HepG2 (cell line): ENCODE measurements around the gene CCDC106. TPM values are rescaled to one million over a fixed set of nuclear protein-coding genes. Genes with fewer than 3 reads are reported as not detected.

Experiments used
- ATAC-seq: fragments of 200-7000 bp; cut with Tn5 transposase; 3 replicates; pipeline ENCODE4 v1.9.1; 2020; ENCODE audit warnings: mild to moderate bottlenecking, moderate library complexity
- BruUV-seq: library from RNA; stranded (reverse); fragments of 400-500 nt; replicated peaks from 2 replicates; lab custom pipeline; 2021; lab: Mats Ljungman, UMichigan
- CTCF ChIA-PET: fragments of 300-600 bp; formaldehyde crosslinking; extraction: SDS; loops from one replicate; lab custom pipeline; 2021; ENCODE audit warnings: low total read pairs, inconsistent platforms, low intra/inter-chr PET ratio; lab: Yijun Ruan, JAX
- POLR2A ChIA-PET: fragments of 350-600 bp; sonication (Branson Sonifier 250); formaldehyde crosslinking; loops from one replicate; lab custom pipeline; 2020; ENCODE audit warnings: antibody characterized with exemption, inconsistent platforms; lab: Yijun Ruan, JAX
- DNase-seq: peaks from one replicate; pipeline ENCODE4 v3.0.0-alpha.2; 2015; ENCODE audit warnings: low spot score
- FAIRE-seq: peaks from 3 replicates; lab custom pipeline; 2011; peaks lifted over from hg19 to GRCh38; lab: Jason Lieb, UNC
- H2AFZ ChIP-seq: one replicate; pipeline ENCODE4 v1.6.1; 2011; ENCODE audit warnings: low read length, inconsistent platforms
- H3K27ac ChIP-seq: fragments of 300-600 bp; 3 replicates; pipeline ENCODE4 v1.8.0; 2011; ENCODE audit warnings: mixed run types, mild to moderate bottlenecking, mixed read lengths, low read length, inconsistent platforms; ENCODE audit not compliant: insufficient read depth; ENCODE audit errors: extremely low read length
- H3K27me3 ChIP-seq, 2 experiments: fragments of 200-600 bp in 1 of 2; 2 replicates in 1 of 2; 3 replicates in 1 of 2; pipeline versions ENCODE4 v1.6.0 to v1.8.0; 2011; ENCODE audit warnings: low read length in 2 of 2, mild to moderate bottlenecking in 2 of 2, moderate library complexity in 2 of 2, inconsistent platforms in 1 of 2; ENCODE audit not compliant: insufficient read depth in 2 of 2, control insufficient read depth in 1 of 2
- H3K36me3 ChIP-seq, 2 experiments: fragments of 200-600 bp in 1 of 2; replicated peaks in 1 of 2; 2 replicates in 1 of 2; 3 replicates in 1 of 2; pipeline versions ENCODE4 v1.5.1 to v1.8.0; 2011; ENCODE audit warnings: low read length in 2 of 2, inconsistent platforms in 1 of 2; ENCODE audit not compliant: insufficient read depth in 2 of 2, control insufficient read depth in 1 of 2
- H3K4me1 ChIP-seq: 2 replicates; pipeline ENCODE4 v1.5.1; 2012; ENCODE audit warnings: low read length, inconsistent platforms; ENCODE audit not compliant: insufficient read depth
- H3K4me2 ChIP-seq: 2 replicates; pipeline ENCODE4 v1.6.0; 2011; ENCODE audit warnings: low read depth, low read length, inconsistent platforms
- H3K4me3 ChIP-seq, 3 experiments: fragments of 200-600 bp in 1 of 3; sonication (generic), shearing (Covaris generic) in 1 of 3; replicated peaks in 1 of 3; 2 replicates each; pipeline ENCODE4 v1.5.1; 2011 to 2016; ENCODE audit warnings: low read length in 3 of 3, inconsistent platforms in 2 of 3, low read depth in 2 of 3, mild to moderate bottlenecking in 2 of 3, control low read depth in 1 of 3, mixed read lengths in 1 of 3; ENCODE audit not compliant: insufficient read depth in 1 of 3
- H3K79me2 ChIP-seq: one replicate; pipeline ENCODE4 v1.6.1; 2011; ENCODE audit warnings: low read length, inconsistent platforms; ENCODE audit not compliant: insufficient read depth
- H3K9ac ChIP-seq: 2 replicates; pipeline ENCODE4 v1.6.0; 2011; ENCODE audit warnings: mild to moderate bottlenecking, low read depth, low read length, inconsistent platforms; ENCODE audit not compliant: insufficient read depth
- H3K9me3 ChIP-seq: 2 replicates; pipeline ENCODE4 v1.5.1; 2012; ENCODE audit warnings: mild to moderate bottlenecking, low read length
- H4K20me1 ChIP-seq: 2 replicates; pipeline ENCODE4 v1.6.0; 2011; ENCODE audit warnings: inconsistent platforms, mild to moderate bottlenecking, low read length, moderate library complexity; ENCODE audit not compliant: insufficient read depth
- DDIT3 ChIP-seq: sonication (generic); formaldehyde crosslinking; IDR thresholded peaks from 2 replicates; pipeline ENCODE4 v1.4.0; 2020; ENCODE audit warnings: mild to moderate bottlenecking, missing genetic modification reagents
- FOXA3 ChIP-seq: IDR thresholded peaks from 2 replicates; pipeline ENCODE4 v1.6.1; 2016; ENCODE audit warnings: missing genetic modification reagents, missing compliant biosample characterization
- GLI4 ChIP-seq: sonication (generic); formaldehyde crosslinking; IDR thresholded peaks from 2 replicates; pipeline ENCODE4 v1.5.1; 2020; ENCODE audit warnings: missing genetic modification reagents, mild to moderate bottlenecking, moderate library complexity, borderline replicate concordance
- KDM2A ChIP-seq: sonication (generic); formaldehyde crosslinking; IDR thresholded peaks from 2 replicates; pipeline ENCODE4 v1.4.0; 2020; ENCODE audit warnings: low read depth, missing genetic modification reagents, borderline replicate concordance
- MEF2D ChIP-seq: sonication (generic); formaldehyde crosslinking; IDR thresholded peaks from 2 replicates; pipeline ENCODE4 v1.5.1; 2020; ENCODE audit warnings: mild to moderate bottlenecking, missing genetic modification reagents
- MEIS2 ChIP-seq: sonication (generic); formaldehyde crosslinking; IDR thresholded peaks from 2 replicates; pipeline ENCODE4 v1.9.0; 2021; ENCODE audit warnings: mild to moderate bottlenecking, missing genetic modification reagents
- NPAS2 ChIP-seq: sonication (generic); formaldehyde crosslinking; IDR thresholded peaks from 2 replicates; pipeline ENCODE4 v1.8.0; 2022; ENCODE audit warnings: mild to moderate bottlenecking, missing genetic modification reagents, borderline replicate concordance
- PHF21A ChIP-seq: sonication (generic); formaldehyde crosslinking; IDR thresholded peaks from 2 replicates; pipeline ENCODE4 v1.5.0; 2020; ENCODE audit warnings: mild to moderate bottlenecking, missing genetic modification reagents
- RNF2 ChIP-seq: fragments of 450-650 bp; conservative IDR thresholded peaks from 2 replicates; pipeline ENCODE4 v1.6.1; 2016; ENCODE audit warnings: low read depth
- SAP130 ChIP-seq: IDR thresholded peaks from 2 replicates; pipeline ENCODE4 v1.6.1; 2016; ENCODE audit warnings: low read depth
- SIN3B ChIP-seq: fragments of 150-350 bp; IDR thresholded peaks from 2 replicates; pipeline ENCODE4 v1.6.1; 2014; ENCODE audit warnings: low read length
- TOPORS ChIP-seq: sonication (generic); formaldehyde crosslinking; IDR thresholded peaks from 2 replicates; pipeline ENCODE4 v1.8.0; 2023; ENCODE audit warnings: mild to moderate bottlenecking, missing genetic modification reagents
- YEATS2 ChIP-seq: sonication (generic); formaldehyde crosslinking; IDR thresholded peaks from 2 replicates; pipeline ENCODE4 v1.4.0; 2020; ENCODE audit warnings: missing genetic modification reagents, borderline replicate concordance
- ZBTB33 ChIP-seq: sonication (generic); formaldehyde crosslinking; IDR thresholded peaks from 2 replicates; pipeline ENCODE4 v1.4.0; 2020; ENCODE audit warnings: missing genetic modification reagents
- ZBTB37 ChIP-seq: sonication (generic); formaldehyde crosslinking; IDR thresholded peaks from 2 replicates; pipeline ENCODE4 v1.4.0; 2020; ENCODE audit warnings: mild to moderate bottlenecking, missing genetic modification reagents
- ZFP36 ChIP-seq: fragments of 150-350 bp; IDR thresholded peaks from 2 replicates; pipeline ENCODE4 v1.6.1; 2018; ENCODE audit warnings: borderline replicate concordance, low read length, low read depth; ENCODE audit not compliant: partially characterized antibody
- ZFP37 ChIP-seq: sonication (generic); formaldehyde crosslinking; IDR thresholded peaks from 2 replicates; pipeline ENCODE4 v1.4.0; 2020; ENCODE audit warnings: missing genetic modification reagents, borderline replicate concordance
- ZNF292 ChIP-seq: sonication (generic); formaldehyde crosslinking; IDR thresholded peaks from 2 replicates; pipeline ENCODE4 v1.8.1; 2022; ENCODE audit warnings: mild to moderate bottlenecking, low read depth, missing genetic modification reagents, borderline replicate concordance
- ZNF576 ChIP-seq: sonication (generic); formaldehyde crosslinking; IDR thresholded peaks from 2 replicates; pipeline ENCODE4 v1.4.0; 2020; ENCODE audit warnings: mild to moderate bottlenecking, missing genetic modification reagents
- ZNF615 ChIP-seq: sonication (generic); formaldehyde crosslinking; IDR thresholded peaks from 2 replicates; pipeline ENCODE4 v1.5.0; 2020; ENCODE audit warnings: mild to moderate bottlenecking, missing genetic modification reagents, borderline replicate concordance
- ZNF629 ChIP-seq: sonication (generic); formaldehyde crosslinking; conservative IDR thresholded peaks from 2 replicates; pipeline ENCODE4 v1.5.0; 2020; ENCODE audit warnings: missing genetic modification reagents
- WGBS: methylation state at CpG from one replicate; pipeline ENCODE4 v1.1.6; 2017; ENCODE audit warnings: low lambda C conversion rate; 5-methylcytosine and 5-hydroxymethylcytosine counted together
- in situ Hi-C: cut with HindIII; loops from 2 replicates; pipeline ENCODE4 v1.10.0; 2017; ENCODE audit warnings: low pct_unique_long_range_greater_than_20kb; ENCODE audit not compliant: extremely low pct_ligation_motif_present
- intact Hi-C: fragments of 100-400 bp; cut with micrococcal nuclease; formaldehyde crosslinking; loops from one replicate; pipeline ENCODE4 v1.10.0; 2022; ENCODE audit not compliant: unreplicated experiment
- polyA plus RNA-seq, 8 experiments: library from polyadenylated mRNA; depleted of rRNA in 3 of 8; stranded (reverse) in 7 of 8; unstranded in 1 of 8; fragments of >200 nt; fragmentation: Illumina TruSeq in 4 of 8; extraction: Trizol in 4 of 8; gene quantifications; 2 replicates each; pipeline versions ENCODE4 v1.2.1 to v1.2.3, GENCODE V29; 2011 to 2016; ENCODE audit warnings: low read depth in 4 of 8, missing spikeins in 1 of 8, mixed read lengths in 1 of 8; ENCODE audit not compliant: insufficient read depth in 1 of 8
- total RNA-seq, 5 experiments: library from RNA; depleted of rRNA; stranded (reverse); fragments of >200 nt; fragmentation: Illumina TruSeq; extraction: Trizol; gene quantifications; 2 replicates each; pipeline ENCODE4 v1.2.3, GENCODE V29; 2016; ENCODE audit warnings: low read depth in 1 of 5

Gene CCDC106
- total and polyA plus RNA-seq, 2 of the 13 experiments (the other 11 are each of a cell fraction or from before 2014, with no cell fraction given): 4.7 to 8.8 TPM

- intact Hi-C loops (loop anchor here (2.0 kb wide), 1 partner anchor 18 kb away; the partner anchor contains the start of gene ZNF579), in situ Hi-C loops (no loop called here)
- POLR2A ChIA-PET: interaction anchor here (0.6 to 4.9 kb wide), 31 partner anchors 9 to 481 kb away, joined by 3 to 66 read pairs (median 5); partner anchors contain the start of genes HSPBP1, ISOC2, PPP1R12C and PPP6R1
- BruUV-seq: no TSS peak
- DNase-seq (peak; percentile 90), ATAC-seq (peak; percentile 66), FAIRE-seq (peak; percentile 87)
- Histone ChIP-seq H3K4me1 (peaks cover 31% of the 10 kb centered on the region), H2AFZ (no peak overlapping the region), H3K4me3 (peak overlapping the region; percentile 73 to 94 (median 90)), H3K9me3 (no peaks in the 10 kb centered on the region), H3K4me2 (peak overlapping the region; percentile 49), H3K27ac (peak overlapping the region; percentile 98), H4K20me1 (0 out of 2 replicates have a peak, but pooled peaks cover 6% of the 10 kb centered on the region), H3K36me3 (peaks cover 7 to 28% of the 10 kb centered on the region in 2 experiments; a peak in 4 of 5 replicates), H3K9ac (peak overlapping the region; percentile 97), H3K79me2 (peaks cover 2% of the 10 kb centered on the region), H3K27me3 (no peaks in the 10 kb centered on the region; a peak in 1 of 5 replicates)
- WGBS: 15% methylated on average over 13 of the region's 26 CpGs
- CTCF ChIA-PET: no interaction called here
- TF ChIP-seq KDM2A: peak; percentile 64
- TF ChIP-seq SAP130: peak; percentile 56; the same call in 1 of the 2 replicates
- TF ChIP-seq MEIS2 (CRISPR knock-in tag): no peak
- no peak for TF ChIP-seq GLI4 (CRISPR knock-in tag)
- TF ChIP-seq ZNF629 (CRISPR knock-in tag): no peak
- no peak for TF ChIP-seq ZNF576 (CRISPR knock-in tag)
- TF ChIP-seq FOXA3 (CRISPR knock-in tag): no peak; the same call in 1 of the 2 replicates
- TF ChIP-seq PHF21A: no peak
- TF ChIP-seq ZFP36: no peak
- TF ChIP-seq TOPORS (CRISPR knock-in tag): no peak
- TF ChIP-seq ZBTB33 (CRISPR knock-in tag): no peak
- no peak for TF ChIP-seq ZBTB37
- no peak for TF ChIP-seq DDIT3 (CRISPR knock-in tag)
- TF ChIP-seq MEF2D (CRISPR knock-in tag): no peak; the same call in 1 of the 2 replicates
- TF ChIP-seq NPAS2 (CRISPR knock-in tag): no peak
- no peak for TF ChIP-seq ZFP37 (CRISPR knock-in tag)
- TF ChIP-seq YEATS2 (CRISPR knock-in tag): peak; percentile 74; the same call in 1 of the 2 replicates
- TF ChIP-seq ZNF615 (CRISPR knock-in tag): no peak
- no peak for TF ChIP-seq ZNF292 (CRISPR knock-in tag)
- no peak for TF ChIP-seq RNF2
- TF ChIP-seq SIN3B: no peak; the same call in 1 of the 2 replicates
Observed at GRCh38 chr19:55598719-55599467, 49.1 kb upstream of the CCDC106 start.
